Endothelial cell of umbilical vein (primary cell): ENCODE results near the gene UCMA.

Source experiments
- MYC ChIP-seq: IDR thresholded peaks from one replicate; pipeline ENCODE4 v1.6.1; 2011; ENCODE audit warnings: mild to moderate bottlenecking, low read depth, low read length
- POLR2AphosphoS5 ChIP-seq: IDR thresholded peaks from 2 replicates; pipeline ENCODE4 v1.6.1; 2012; ENCODE audit warnings: low read depth, mild to moderate bottlenecking, control low read depth, low read length, moderate library complexity; ENCODE audit not compliant: insufficient read depth
- TF ChIP-seq, protein P1 (sequence below), 2 donors: IDR thresholded peaks; 1 replicate in 1 of 2; 2 replicates in 1 of 2; pipeline ENCODE4 v1.5.1; 2011; ENCODE audit warnings: low read length in 2 of 2, mild to moderate bottlenecking in 2 of 2, moderate library complexity in 2 of 2, control low read depth in 1 of 2, inconsistent platforms in 1 of 2, low read depth in 1 of 2; ENCODE audit not compliant: insufficient read depth in 1 of 2; ENCODE audit errors: extremely low read depth in 1 of 2

DNA sequence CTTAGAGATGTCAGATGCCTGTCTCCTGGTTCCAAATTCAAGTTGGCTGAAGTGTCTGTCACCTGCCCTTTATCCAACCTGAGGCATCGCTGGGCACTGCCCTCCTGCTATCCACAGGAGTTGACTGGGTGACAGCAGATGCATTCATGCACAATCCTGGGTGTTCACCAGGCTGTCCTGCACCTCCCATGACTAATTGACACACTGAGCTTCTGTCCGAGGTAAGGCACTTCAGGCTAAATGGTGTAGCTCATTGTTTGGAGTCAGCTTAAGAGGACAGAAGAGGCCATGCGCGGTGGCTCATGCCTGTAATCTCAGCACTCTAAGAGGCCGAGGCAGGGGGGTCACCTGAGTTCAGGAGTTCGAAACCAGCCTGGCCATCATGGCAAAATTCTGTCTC lies 2.4 kb downstream of the UCMA start:
- TF ChIP-seq, protein P1, sequence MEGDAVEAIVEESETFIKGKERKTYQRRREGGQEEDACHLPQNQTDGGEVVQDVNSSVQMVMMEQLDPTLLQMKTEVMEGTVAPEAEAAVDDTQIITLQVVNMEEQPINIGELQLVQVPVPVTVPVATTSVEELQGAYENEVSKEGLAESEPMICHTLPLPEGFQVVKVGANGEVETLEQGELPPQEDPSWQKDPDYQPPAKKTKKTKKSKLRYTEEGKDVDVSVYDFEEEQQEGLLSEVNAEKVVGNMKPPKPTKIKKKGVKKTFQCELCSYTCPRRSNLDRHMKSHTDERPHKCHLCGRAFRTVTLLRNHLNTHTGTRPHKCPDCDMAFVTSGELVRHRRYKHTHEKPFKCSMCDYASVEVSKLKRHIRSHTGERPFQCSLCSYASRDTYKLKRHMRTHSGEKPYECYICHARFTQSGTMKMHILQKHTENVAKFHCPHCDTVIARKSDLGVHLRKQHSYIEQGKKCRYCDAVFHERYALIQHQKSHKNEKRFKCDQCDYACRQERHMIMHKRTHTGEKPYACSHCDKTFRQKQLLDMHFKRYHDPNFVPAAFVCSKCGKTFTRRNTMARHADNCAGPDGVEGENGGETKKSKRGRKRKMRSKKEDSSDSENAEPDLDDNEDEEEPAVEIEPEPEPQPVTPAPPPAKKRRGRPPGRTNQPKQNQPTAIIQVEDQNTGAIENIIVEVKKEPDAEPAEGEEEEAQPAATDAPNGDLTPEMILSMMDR (IDR thresholded peaks at IDR 0.05; ENCODE audit: extremely low read depth in 1 of 2, insufficient read depth in 1 of 2, low read depth in 1 of 2, low read length in 2 of 2), result no peak
- TF ChIP-seq MYC (no peak), POLR2AphosphoS5 (no peak)
